ENCODE data around the gene RPP25. TPM values are rescaled to one million over a fixed set of nuclear protein-coding genes. Genes with fewer than 3 reads are reported as not detected.
A peak's percentile ranks its signal among the peaks of the same experiment; 100 is the strongest.

The RPP25 gene
- total and polyA plus RNA-seq, 2 of the 13 experiments (the other 11 are each of a cell fraction or from before 2014, with no cell fraction given): 0.05 to 0.11 TPM

DNA sequence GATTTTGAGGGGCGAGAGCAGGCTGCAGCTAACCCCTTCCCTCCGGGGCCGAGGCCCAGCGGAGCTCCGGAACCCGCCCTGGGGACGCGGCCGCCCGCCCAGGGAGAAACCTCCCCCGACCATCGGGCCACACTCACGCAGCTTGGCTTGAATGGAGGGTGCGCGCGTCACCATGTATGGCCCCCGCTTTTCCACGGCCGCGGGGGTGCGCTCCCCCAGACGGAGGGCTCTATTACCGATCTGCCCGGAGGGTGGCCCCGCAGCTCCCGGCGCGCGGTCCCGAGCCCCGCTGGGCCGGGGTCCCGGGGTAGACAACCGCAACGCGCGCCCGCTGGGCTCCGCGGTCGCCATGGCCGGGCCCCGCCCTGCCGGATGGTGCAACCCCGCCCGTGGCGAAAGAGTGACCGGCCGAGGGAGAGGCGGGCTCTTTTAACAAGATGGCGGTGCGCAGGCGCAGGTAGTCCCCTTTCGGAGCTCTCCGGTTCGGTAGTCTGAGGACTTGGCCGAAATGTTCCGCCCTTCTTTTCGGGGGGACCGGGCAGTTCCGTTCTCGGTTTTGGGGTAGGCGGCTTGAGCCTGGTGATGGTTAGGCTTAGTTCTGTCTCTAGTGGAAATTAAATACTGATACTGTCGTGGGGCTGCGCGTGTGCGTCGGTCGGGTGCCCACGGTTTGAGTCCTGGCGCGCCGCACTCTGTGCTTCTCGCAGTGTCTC is 50.0 kb downstream of the RPP25 start, which contains the start of gene FAM219B (continued):
- TF ChIP-seq SPEN (CRISPR knock-in tag; IDR thresholded peaks at IDR 0.05; ENCODE audit: low read depth) (peak; percentile 40; the same call in 1 of the 2 replicates), BHLHE40 (IDR thresholded peaks at IDR 0.05; ENCODE audit: low read length) (no peak), KLF12 (CRISPR knock-in tag; IDR thresholded peaks at IDR 0.05; ENCODE audit: borderline replicate concordance) (peak; percentile 63; the same call in 1 of the 2 replicates), ZNF83 (CRISPR knock-in tag; IDR thresholded peaks at IDR 0.05; ENCODE audit: borderline replicate concordance) (no peak), FOXA1 (IDR thresholded peaks at IDR 0.05) (no peak), FOXA1 (CRISPR knock-in tag; IDR thresholded peaks at IDR 0.05) (no peak), ZNF567 (CRISPR knock-in tag; IDR thresholded peaks at IDR 0.05; ENCODE audit: borderline replicate concordance) (no peak; the same call in 1 of the 2 replicates), ZKSCAN5 (CRISPR knock-in tag; IDR thresholded peaks at IDR 0.05) (no peak), ZNF44 (CRISPR knock-in tag; IDR thresholded peaks at IDR 0.05) (no peak), ZFP90 (CRISPR knock-in tag; IDR thresholded peaks at IDR 0.05; ENCODE audit: borderline replicate concordance) (no peak; the same call in 1 of the 2 replicates), TOPORS (CRISPR knock-in tag; IDR thresholded peaks at IDR 0.05) (no peak), ZKSCAN8 (CRISPR knock-in tag; IDR thresholded peaks at IDR 0.05; ENCODE audit: borderline replicate concordance) (no peak), FOSL1 (CRISPR knock-in tag; IDR thresholded peaks at IDR 0.05; ENCODE audit: borderline replicate concordance) (no peak), MAFK (conservative IDR thresholded peaks at IDR 0.05 in 1 of 2, IDR thresholded peaks at IDR 0.05 in 1 of 2; ENCODE audit: low read length in 2 of 2) (no peak), ETV6 (CRISPR knock-in tag; conservative IDR thresholded peaks at IDR 0.05) (no peak), ESRRA (CRISPR knock-in tag; IDR thresholded peaks at IDR 0.05; ENCODE audit: low read depth) (0 out of 2 replicates have a peak, but pooled peaks have one; percentile 18)
- TF ChIP-seq, protein P1, sequence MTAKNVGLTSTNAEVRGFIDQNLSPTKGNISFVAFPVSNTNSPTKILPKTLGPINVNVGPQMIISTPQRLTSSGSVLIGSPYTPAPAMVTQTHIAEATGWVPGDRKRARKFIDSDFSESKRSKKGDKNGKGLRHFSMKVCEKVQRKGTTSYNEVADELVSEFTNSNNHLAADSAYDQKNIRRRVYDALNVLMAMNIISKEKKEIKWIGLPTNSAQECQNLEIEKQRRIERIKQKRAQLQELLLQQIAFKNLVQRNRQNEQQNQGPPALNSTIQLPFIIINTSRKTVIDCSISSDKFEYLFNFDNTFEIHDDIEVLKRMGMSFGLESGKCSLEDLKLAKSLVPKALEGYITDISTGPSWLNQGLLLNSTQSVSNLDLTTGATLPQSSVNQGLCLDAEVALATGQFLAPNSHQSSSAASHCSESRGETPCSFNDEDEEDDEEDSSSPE (CRISPR knock-in tag; IDR thresholded peaks at IDR 0.05): peak; percentile 74; the same call in 1 of the 2 replicates
- TF ChIP-seq, protein P2, sequence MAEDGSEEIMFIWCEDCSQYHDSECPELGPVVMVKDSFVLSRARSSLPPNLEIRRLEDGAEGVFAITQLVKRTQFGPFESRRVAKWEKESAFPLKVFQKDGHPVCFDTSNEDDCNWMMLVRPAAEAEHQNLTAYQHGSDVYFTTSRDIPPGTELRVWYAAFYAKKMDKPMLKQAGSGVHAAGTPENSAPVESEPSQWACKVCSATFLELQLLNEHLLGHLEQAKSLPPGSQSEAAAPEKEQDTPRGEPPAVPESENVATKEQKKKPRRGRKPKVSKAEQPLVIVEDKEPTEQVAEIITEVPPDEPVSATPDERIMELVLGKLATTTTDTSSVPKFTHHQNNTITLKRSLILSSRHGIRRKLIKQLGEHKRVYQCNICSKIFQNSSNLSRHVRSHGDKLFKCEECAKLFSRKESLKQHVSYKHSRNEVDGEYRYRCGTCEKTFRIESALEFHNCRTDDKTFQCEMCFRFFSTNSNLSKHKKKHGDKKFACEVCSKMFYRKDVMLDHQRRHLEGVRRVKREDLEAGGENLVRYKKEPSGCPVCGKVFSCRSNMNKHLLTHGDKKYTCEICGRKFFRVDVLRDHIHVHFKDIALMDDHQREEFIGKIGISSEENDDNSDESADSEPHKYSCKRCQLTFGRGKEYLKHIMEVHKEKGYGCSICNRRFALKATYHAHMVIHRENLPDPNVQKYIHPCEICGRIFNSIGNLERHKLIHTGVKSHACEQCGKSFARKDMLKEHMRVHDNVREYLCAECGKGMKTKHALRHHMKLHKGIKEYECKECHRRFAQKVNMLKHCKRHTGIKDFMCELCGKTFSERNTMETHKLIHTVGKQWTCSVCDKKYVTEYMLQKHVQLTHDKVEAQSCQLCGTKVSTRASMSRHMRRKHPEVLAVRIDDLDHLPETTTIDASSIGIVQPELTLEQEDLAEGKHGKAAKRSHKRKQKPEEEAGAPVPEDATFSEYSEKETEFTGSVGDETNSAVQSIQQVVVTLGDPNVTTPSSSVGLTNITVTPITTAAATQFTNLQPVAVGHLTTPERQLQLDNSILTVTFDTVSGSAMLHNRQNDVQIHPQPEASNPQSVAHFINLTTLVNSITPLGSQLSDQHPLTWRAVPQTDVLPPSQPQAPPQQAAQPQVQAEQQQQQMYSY (CRISPR knock-in tag; IDR thresholded peaks at IDR 0.05): no peak
- TF ChIP-seq, protein P3, sequence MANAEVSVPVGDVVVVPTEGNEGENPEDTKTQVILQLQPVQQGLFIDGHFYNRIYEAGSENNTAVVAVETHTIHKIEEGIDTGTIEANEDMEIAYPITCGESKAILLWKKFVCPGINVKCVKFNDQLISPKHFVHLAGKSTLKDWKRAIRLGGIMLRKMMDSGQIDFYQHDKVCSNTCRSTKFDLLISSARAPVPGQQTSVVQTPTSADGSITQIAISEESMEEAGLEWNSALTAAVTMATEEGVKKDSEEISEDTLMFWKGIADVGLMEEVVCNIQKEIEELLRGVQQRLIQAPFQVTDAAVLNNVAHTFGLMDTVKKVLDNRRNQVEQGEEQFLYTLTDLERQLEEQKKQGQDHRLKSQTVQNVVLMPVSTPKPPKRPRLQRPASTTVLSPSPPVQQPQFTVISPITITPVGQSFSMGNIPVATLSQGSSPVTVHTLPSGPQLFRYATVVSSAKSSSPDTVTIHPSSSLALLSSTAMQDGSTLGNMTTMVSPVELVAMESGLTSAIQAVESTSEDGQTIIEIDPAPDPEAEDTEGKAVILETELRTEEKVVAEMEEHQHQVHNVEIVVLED (CRISPR knock-in tag; IDR thresholded peaks at IDR 0.05; ENCODE audit: borderline replicate concordance): no peak; the same call in 1 of the 2 replicates
- TF ChIP-seq, protein P4, sequence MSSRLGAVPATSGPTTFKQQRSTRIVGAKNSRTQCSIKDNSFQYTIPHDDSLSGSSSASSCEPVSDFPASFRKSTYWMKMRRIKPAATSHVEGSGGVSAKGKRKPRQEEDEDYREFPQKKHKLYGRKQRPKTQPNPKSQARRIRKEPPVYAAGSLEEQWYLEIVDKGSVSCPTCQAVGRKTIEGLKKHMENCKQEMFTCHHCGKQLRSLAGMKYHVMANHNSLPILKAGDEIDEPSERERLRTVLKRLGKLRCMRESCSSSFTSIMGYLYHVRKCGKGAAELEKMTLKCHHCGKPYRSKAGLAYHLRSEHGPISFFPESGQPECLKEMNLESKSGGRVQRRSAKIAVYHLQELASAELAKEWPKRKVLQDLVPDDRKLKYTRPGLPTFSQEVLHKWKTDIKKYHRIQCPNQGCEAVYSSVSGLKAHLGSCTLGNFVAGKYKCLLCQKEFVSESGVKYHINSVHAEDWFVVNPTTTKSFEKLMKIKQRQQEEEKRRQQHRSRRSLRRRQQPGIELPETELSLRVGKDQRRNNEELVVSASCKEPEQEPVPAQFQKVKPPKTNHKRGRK (CRISPR knock-in tag; IDR thresholded peaks at IDR 0.05): no peak

Data from HepG2 (cell line).